Stimulated activated CD8-positive, alpha-beta memory T cell treated with anti-CD3 and anti-CD28 coated beads, Interleukin-4, amount 100 ng/mL, for 24 hours (primary cell): ENCODE measurements around the gene COL2A1.

ENCODE experiments used
- DNase-seq: peaks from one replicate; pipeline ENCODE4 v3.0.0-alpha.2; 2020; ENCODE audit warnings: low read depth

The COL2A1 gene

DNA sequence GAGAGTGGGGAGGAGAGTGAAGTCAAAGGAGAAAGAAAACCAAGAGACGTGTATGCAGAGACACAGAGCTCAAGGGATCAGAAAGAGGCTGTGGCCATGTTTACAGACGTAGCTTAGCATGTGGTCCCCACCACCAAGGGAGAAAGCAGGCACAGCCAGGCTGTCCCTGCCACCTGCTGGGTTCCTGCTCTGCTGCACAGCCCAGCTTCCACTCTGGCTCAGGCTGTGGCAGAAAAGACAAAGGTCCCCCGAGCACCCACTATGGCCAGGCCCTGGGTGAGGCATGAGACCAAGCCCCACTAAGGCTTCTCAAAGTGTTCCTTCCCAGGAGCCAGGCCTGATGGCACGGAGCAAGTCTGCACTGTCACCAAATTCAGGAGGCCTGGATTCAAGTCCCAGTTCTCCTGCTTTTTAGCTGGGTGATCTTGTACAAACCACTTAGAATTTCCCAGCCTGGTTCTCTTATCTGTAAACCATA, 25.9 kb upstream of the COL2A1 start:
- DNase-seq, result no peak

GRCh38 chr12:48029491-48030172, 25.4 kb upstream of the COL2A1 start:
- DNase-seq, result no peak

GRCh38 chr12:48028541-48029431, 24.5 kb upstream of the COL2A1 start:
- no peak for DNase-seq

- DNase-seq, result no peak
Observed at GRCh38 chr12:48027183-48028002, 23.1 kb upstream of the COL2A1 start.

GRCh38 chr12:48026060-48026827, 22.0 kb upstream of the COL2A1 start:
- DNase-seq, result no peak

GRCh38 chr12:48025281-48025680, 21.0 kb upstream of the COL2A1 start:
- no peak for DNase-seq

DNA sequence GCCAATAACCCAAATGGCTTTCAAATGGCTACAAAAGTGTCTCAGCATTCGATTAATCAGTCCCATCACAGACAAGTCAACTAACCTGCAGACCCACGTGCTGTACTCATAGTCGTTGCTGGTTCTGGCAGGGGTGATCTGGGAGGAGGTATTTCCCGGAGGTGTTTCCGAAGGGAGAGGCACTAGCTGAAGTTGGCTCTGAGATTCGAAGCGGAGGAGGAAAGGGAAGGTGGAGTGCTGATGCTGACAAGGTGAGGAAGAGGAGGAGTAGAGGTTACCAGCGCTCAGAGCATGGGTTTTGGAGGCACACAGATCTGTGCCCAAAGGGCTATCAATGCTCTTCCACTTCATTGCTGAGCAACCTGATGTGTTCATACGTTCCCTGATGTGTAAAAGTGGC, 20.5 kb upstream of the COL2A1 start:
- no peak for DNase-seq

DNA sequence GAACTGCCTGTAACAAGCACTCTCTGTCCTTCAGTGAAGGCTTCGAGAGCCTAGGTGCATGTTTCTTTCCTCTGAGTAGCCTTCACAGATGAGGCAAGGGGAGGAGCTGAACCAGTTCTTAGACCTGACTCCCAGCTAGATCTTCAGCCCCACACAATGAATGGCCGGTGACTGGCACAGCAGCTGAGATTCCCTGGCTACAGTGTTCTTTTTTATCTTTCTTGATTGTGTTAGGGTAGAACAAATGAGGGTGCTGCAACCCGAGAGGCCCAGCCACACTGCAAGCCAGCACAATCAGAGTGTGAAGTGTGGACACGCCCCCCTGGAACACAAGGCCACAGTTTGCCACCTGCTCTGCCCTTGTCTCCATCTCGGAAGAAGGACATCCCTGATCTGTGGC, 19.1 kb upstream of the COL2A1 start:
- no peak for DNase-seq

DNA sequence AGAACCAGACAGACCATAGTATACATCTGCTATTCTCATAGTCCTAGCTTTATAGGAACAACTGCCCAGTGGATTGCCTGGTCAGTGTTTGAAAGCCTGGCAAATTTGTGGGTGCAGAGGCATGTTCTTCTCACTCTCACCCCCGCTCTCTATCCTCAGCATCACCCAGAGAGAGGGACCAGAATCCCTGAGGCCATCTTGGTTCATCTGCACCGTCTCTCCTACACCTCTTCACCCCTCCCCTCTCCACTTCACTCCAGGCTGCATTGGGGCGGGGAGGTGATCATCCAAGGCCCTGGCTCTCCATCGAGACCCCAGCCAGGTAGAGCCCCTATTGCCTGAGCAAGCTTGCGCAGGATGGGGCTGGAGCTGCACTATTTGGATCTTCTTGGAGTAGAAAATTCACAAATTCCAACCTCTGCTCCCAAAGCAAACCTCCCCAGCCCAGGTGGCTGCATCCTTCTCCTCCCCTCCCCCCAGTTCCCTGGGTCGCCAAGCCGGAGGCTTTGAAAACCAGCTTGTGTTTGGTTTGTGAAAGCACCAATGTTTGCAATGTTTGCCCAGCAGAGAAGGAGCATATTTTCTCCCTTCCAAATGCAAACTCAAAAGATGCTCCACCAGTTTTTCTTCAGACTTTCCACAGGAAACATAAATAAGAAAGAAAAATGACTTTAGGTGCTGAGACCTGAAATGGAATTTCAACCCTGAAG, 18.6 kb upstream of the COL2A1 start:
- no peak for DNase-seq

DNA sequence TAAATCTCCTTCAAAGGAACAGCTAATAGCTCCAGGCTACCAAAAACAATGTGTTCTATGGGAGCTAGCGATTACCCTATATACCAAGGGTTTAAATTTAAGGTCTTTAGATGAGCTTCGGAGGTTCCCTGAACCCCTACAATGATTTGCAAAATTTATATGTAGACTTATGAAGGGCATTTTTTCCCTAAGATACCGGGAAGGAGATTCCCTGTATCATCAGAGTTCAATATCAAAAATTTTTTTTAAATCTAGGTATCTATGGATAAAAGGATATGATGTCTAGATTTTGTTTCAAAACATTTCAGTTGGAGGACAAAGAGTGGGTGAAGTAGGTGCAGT, 17.9 kb upstream of the COL2A1 start:
- DNase-seq, result no peak

GRCh38 chr12:48021485-48022179, 17.4 kb upstream of the COL2A1 start:
- no peak for DNase-seq

DNA sequence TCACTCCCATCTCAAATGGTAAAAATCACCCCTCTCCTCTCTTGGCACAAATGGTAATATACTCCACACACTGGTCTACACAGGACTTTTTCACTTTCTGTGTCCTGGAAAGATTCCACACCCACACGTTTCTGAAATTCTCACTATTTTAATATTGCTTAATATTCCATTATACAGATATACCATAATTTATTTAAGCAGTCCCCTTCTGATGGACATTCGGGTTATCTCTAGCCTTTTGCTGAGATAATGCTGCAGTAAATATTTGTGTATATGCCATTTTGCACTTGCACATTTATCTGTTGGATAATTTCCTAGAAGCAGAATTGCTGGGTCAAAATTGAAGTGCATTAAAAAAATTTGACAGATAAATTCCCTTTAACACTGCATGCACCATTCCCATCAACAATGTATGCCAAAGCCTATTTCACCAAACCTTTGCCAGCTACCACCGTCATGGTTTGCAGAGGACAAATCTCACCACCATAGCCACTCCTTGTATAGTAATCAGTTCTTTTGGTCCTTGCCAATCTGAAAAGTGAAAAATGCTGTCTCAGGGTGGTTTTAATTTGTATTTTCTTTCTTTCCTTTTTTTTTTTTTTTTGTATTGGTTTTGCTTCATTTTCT, 15.5 kb upstream of the COL2A1 start:
- DNase-seq, result no peak

DNA sequence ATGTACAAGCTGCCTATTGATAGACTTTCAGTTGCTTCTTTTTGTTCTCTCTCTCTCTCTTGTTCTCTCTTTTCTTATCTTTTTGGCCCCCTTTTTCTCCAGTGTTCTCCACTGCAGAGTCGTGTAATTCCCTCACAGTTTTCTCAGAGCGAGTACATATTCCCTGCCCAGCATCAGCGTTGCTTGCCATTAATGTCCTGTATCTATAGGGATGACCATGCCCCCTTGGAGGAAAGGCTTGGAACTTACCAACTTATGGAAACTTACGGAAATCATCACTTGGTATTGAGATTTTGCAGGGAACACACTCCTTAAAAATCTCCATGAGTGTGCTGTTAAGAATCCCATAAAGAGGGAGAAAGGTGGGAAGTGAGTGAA, 14.3 kb upstream of the COL2A1 start:
- no peak for DNase-seq

DNA sequence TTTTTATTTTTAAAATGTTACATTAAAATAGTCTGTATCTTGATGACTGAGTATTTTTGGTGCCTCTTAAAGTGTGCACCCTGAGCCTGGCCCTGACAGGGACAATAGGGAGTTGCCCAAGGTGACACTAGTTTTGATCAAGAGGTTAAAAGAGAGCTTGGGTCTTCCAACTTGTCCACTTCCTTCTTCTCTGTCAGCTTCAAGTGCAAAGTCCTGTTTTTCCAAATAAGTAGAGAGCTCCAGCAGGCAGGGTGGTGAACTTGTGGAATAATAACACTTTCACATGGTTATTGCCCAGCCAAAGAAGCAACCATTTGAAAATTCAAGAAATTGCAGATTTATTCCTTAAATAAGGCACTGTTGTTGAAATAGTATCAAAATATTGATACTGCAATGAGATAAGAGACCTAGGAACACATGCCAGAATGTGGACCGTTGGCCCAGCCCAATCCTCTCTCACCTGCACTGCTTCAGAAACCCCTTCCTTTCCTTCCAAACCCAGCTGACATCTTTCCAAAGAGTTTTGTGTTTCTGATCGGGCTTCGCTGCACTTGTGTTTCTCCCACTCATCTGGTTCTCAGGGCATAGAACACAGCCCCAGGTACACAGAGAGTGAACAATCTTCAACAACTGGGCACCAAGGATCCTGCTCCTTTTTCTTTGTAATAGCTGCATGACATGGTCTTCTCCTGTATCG, 13.8 kb upstream of the COL2A1 start:
- no peak for DNase-seq

DNA sequence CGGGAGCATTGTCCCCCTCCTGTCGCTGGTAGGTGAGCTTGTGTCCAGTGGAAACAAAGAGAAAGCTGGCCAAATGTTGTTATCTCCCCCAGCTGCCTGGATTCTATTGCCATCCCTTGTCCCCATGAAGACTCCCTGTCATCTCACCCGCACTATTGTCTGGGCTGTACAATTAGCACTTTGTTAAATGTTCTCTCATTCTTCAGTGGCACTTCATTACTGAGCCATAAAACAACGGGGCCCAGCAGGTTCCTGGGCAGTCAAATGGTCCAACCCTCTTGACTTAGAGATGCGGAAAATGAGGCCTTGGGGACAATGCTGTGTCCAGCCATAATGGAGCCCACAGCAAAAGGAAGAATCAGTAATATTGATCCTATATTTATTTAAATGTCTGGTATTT, 13.2 kb upstream of the COL2A1 start:
- DNase-seq, result no peak

DNA sequence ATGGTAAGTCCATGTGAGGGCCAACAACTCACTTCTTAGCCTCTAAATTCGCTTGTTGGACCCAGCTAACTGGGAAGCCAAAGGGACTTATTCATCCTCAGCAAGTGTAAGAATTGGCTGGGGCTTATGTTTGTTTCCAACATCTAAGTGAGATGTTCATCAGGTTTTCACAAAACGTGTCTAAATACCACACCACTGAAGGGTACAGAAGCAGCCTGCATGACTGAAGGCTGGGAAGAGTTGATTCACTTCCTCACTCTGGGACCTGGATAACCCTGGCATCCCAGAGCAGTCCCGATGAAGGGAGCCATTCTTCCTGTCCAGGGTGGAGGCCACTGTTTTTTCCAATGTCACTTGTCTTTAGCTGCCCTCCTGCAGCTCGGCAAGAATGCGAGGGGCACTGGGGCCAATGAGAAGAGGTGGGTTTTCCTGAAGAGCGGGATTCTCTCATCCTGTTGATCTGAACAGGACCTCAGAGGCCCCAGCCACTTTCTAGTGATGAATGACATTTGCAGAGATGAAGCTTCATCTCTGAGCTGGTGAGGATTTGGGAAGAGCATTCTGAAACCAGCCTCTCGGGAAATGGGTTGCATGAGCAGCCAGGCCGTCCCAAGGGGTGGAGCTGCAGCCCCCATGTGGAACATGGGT, 12.2 kb upstream of the COL2A1 start:
- DNase-seq, result no peak

- no peak for DNase-seq
Observed at GRCh38 chr12:48015954-48016353, 11.7 kb upstream of the COL2A1 start.

DNA sequence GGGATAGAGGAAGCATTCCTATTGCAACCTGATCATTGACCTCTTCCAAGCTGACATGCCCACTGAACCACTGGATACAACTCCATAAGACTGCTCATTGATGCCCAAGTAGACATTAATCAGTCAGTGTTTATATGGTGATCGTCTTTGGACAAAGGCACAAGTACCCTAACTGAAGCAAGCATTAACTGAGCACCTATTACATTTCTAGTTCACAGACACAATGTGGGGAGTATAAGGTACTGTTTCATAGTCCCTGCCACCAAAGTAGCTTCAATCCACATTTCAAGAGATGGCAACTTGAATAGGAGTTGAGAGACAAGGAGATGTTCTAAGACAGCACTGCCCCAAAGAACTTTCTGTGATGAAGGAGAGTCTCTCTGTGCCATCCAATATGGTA, 10.9 kb upstream of the COL2A1 start:
- no peak for DNase-seq

DNA sequence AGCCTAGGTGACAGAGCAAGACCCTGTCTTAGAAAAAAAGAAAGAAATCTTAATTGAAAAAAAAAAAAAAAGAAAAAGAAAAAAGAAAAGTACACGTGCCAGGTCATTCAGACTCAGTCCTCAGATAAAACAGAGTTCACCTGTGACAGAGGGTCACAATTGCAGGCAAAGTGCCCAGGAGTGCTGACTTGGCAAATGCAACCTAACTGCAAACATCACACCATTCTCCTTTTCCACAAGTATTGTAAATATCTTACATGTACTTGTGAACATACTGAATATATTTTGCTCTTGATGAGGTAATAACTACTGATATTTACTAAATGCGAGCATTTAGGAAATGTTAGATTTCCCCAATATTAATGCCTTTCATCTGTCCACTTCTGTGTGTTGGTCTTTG, 9.0 kb upstream of the COL2A1 start:
- no peak for DNase-seq
